Stimulated activated CD4-positive, alpha-beta T cell treated with anti-CD3 and anti-CD28 coated beads, TNF-alpha, amount 100 ng/mL, for 1 hour (primary cell): ENCODE measurements around the gene MAG.

ENCODE experiments used
- DNase-seq, 3 donors: peaks; one replicate each; pipeline ENCODE4 v3.0.0-alpha.2; 2020; ENCODE audit warnings: low read depth in 3 of 3, low spot score in 1 of 3

The MAG gene

DNA sequence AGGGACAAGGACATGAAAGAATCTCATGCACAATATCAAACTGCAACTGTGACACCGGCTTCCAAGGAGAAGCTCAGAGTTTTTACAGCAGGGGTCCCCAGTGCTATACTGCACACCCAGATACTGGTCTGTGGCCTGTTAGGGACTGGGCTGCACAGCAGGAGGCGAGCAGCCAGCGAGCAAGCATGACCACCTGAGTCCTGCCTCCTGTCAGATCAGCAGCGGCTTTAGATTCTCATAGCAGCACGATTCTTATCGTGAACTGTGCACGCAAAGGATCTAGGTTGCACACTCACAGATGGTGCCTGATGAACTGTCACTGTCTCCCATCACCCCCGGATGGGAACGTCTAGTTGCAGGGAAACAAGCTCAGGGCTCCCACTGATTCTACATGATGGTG, 23.9 kb downstream of the MAG start:
- DNase-seq: no peak

DNA sequence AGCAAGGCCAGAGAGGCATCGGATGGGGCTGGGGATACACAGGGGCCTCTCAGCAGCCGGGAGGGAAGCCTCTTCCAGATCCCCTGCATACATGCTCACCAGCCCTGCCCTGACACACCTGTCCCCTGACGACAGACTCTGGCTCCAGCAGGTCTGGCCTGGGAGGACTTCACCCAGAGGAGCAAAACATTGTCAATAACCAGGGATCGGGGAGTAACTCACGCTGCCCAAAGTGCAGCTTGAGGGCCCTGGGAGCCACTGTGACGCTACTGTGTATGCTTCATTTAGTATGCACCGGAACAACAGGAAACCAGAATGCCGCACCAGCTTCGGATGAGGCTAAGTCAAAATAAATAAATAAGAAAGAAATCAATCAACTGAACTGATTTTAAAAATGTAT, 24.6 kb downstream of the MAG start:
- DNase-seq: no peak

DNA sequence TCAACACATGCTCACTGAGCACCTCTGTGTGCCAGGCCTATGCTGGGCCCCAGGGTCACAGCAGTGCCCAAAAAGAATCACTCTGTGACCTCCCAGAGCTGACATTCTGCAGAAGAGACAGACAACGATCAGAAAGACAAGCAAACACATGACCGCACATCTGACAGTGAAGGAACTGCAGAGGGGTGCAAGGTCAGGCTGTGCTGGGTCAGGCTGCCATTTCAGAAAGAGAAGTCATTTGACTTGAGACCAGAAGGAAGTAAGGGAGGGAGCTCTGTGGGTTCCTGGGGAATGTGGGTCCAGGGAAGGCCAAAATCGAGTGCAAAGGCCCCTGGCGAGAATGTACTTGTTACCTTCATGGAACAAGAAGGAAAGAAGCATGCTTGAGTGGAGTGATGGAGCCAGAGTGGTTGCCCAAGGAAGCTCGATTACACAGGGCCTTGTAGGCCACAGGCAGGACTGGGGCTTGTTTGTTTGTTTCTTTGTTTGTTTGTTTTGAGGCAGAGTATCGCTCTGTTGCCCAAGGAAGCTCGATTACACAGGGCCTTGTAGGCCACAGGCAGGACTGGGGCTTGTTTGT, 25.6 kb downstream of the MAG start:
- DNase-seq: no peak

GRCh38 chr19:35318679-35319448, 26.9 kb downstream of the MAG start:
- no peak for DNase-seq

GRCh38 chr19:35320065-35320713, 28.2 kb downstream of the MAG start:
- no peak for DNase-seq

DNA sequence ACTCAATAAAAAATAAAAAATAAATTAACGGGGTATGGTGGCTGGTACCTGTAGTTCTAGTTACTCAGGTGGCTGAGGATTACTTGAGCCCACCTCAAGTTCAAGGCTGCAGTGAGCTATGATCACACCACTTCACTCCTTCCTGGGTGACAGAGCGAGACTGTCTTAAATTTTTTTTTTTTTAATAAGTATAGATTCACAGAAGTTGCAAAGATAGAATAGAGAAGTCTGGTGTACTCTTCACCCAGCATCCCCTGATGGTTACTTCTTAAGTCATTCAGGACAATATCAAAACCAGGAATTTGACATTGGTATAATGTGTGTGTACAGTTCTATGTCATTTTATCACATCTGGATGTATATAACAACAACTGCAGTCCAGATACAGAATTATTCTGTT, 29.3 kb downstream of the MAG start:
- no peak for DNase-seq

DNA sequence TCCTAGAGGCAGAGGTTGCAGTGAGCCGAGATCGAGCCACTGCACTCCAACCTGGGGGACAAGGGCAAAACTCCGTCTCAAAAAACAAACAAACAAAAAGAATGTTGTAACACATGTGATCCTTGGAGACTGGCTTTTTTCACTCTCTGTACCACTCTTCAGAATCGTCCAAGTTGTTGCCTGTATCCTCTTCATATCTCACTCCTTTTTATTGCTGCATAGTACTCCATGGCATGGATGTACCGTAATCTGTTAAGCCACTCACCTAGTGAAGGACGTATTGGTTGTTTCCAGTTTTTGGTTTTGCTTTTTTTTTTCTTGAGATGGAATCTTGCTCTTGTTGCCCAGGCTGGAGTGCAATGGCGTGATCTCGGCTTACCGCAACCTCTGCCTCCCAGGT, 30.1 kb downstream of the MAG start:
- DNase-seq: no peak

- DNase-seq: no peak
These were observed 35.7 kb downstream of the MAG start for GRCh38 chr19:35327642-35328041.

GRCh38 chr19:35328851-35329285, 36.9 kb downstream of the MAG start, which contains the start of gene CD22:
CD22 (plus strand) TSS chr19:35329187; CDS start chr19:35332041, 2,854 bp downstream.
- DNase-seq: no peak

GRCh38 chr19:35329323-35329722, 37.4 kb downstream of the MAG start:
- DNase-seq: no peak

- DNase-seq: no peak
These were observed 38.5 kb downstream of the MAG start for GRCh38 chr19:35330475-35330874.

GRCh38 chr19:35331551-35332214, 39.7 kb downstream of the MAG start:
- DNase-seq: no peak

- DNase-seq: no peak
These were observed 40.9 kb downstream of the MAG start for GRCh38 chr19:35332817-35333216.

GRCh38 chr19:35334144-35334753, 42.3 kb downstream of the MAG start:
- DNase-seq: no peak

DNA sequence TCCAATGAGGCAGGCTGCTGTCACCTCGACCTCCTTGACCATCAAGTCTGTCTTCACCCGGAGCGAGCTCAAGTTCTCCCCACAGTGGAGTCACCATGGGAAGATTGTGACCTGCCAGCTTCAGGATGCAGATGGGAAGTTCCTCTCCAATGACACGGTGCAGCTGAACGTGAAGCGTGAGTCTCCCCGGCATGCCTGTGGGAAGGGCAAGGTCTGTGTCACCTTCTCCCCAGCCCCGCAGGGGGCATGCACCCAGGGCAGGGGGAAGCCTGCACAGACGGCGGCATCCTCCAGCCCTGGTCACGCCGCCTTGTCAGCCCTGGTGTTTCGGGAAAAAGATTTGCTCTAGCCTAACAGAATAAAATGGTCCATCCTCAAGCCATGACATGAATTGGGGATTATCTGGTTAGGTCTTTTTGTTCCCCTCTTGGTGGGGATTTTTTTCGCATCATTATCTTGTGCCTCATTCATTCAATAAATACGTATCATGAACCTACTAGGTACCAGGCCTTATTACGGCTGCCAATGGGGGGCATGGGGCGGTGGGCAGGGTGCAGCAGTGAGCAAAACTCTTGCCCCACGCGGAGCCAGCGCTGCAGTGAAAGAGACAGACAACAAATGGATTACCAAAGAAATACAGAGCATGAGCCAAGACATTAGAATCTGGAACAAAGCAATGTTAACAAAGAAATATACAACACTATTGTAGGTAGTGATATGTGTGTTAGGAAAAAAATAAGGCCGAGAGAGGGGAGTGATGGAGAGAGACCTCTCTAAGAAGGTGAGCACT, 44.4 kb downstream of the MAG start:
- DNase-seq: no peak

DNA sequence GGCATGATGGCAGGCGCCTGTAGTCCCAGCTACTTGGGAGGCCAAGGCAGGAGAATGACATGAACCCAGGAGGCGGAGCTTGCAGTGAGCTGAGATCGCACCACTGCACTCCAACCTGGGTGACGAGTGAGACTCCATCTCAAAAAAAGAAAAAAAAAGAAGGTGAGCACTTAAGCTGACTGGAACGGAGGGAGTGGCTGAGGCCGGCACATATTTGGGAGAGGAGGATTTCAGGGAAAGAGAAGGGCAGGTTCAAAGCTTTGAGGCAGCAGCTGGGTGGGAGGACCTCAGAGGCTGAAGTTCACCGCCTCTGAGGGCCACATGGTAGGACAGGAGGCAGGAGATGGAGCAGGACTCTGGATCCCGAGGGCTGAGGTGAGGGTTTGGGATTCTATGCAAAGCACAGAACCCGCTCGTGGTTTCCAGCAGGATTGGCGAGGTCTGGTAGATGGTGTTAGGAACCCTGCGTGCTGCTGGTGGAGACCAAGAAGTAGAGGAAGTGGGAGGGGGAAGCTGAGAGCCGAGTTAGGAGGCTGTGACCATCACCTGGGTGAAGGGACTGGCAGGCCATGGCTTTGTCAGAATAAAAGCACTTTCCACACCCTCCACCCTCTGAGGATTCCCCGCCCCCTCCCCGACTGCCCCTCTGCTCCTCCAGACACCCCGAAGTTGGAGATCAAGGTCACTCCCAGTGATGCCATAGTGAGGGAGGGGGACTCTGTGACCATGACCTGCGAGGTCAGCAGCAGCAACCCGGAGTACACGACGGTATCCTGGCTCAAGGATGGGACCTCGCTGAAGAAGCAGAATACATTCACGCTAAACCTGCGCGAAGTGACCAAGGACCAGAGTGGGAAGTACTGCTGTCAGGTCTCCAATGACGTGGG, 45.4 kb downstream of the MAG start:
- DNase-seq: no peak

DNA sequence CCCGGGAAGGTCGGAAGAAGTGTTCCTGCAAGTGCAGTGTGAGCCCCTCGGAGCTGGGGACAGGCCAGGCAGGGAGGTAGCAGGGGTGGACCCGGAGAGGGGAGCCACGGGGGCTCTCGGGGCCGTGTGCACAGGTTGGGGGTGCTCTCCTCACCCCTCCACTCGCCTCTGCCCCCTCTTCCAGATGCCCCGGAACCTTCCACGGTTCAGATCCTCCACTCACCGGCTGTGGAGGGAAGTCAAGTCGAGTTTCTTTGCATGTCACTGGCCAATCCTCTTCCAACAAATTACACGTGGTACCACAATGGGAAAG, 46.0 kb downstream of the MAG start:
- DNase-seq: no peak

GRCh38 chr19:35340431-35340830, 48.5 kb downstream of the MAG start:
- DNase-seq: no peak

- DNase-seq: no peak
These were observed 49.0 kb downstream of the MAG start for GRCh38 chr19:35341006-35341405.
